Raji (cell line): Measurements from ENCODE around the gene HCRTR1.

Experiments used
- POLR2A ChIP-seq: IDR thresholded peaks from 2 replicates; pipeline ENCODE4 v1.6.1; 2011; ENCODE audit warnings: low read depth, low read length, control low read depth; ENCODE audit not compliant: insufficient read depth

The HCRTR1 gene

GRCh38 chr1:31669786-31670592 is 52.5 kb downstream of the HCRTR1 start:
- no peak for TF ChIP-seq POLR2A

GRCh38 chr1:31670593-31670964 is 53.1 kb downstream of the HCRTR1 start:
- TF ChIP-seq POLR2A = no peak

- no peak for TF ChIP-seq POLR2A
Measured at GRCh38 chr1:31671147-31671546, 53.7 kb downstream of the HCRTR1 start.

GRCh38 chr1:31671561-31672201 is 54.2 kb downstream of the HCRTR1 start:
- TF ChIP-seq POLR2A = no peak

- no peak for TF ChIP-seq POLR2A
Measured at GRCh38 chr1:31672986-31673385, 55.5 kb downstream of the HCRTR1 start.

GRCh38 chr1:31673433-31673832 is 55.9 kb downstream of the HCRTR1 start:
- no peak for TF ChIP-seq POLR2A

- no peak for TF ChIP-seq POLR2A
Measured at GRCh38 chr1:31674626-31675025, 57.1 kb downstream of the HCRTR1 start.

GRCh38 chr1:31675161-31675560 is 57.7 kb downstream of the HCRTR1 start:
- TF ChIP-seq POLR2A = no peak

GRCh38 chr1:31675756-31676155 is 58.3 kb downstream of the HCRTR1 start:
- no peak for TF ChIP-seq POLR2A
